Endodermal cell (in vitro differentiated cells): ENCODE results near the gene GALNT1. TPM values are rescaled to one million over a fixed set of nuclear protein-coding genes. Genes with fewer than 3 reads are reported as not detected.

Source experiments
- DNase-seq: peaks from one replicate; pipeline ENCODE4 v3.0.0-alpha.2; 2017
- H3K27ac ChIP-seq: 2 replicates; pipeline ENCODE4 v1.5.1; 2013; ENCODE audit warnings: mild to moderate bottlenecking, low read depth, low read length, moderate library complexity
- H3K27me3 ChIP-seq: 2 replicates; pipeline ENCODE4 v1.6.1; 2013; ENCODE audit warnings: mild to moderate bottlenecking, low read length, moderate library complexity; ENCODE audit not compliant: insufficient read depth, control insufficient read depth, poor library complexity, severe bottlenecking
- H3K36me3 ChIP-seq: 2 replicates; pipeline ENCODE4 v1.7.0; 2013; ENCODE audit warnings: mild to moderate bottlenecking, low read length, moderate library complexity; ENCODE audit not compliant: control insufficient read depth, insufficient read depth
- H3K4me1 ChIP-seq: one replicate; pipeline ENCODE4 v1.7.0; 2013; ENCODE audit warnings: low read length; ENCODE audit not compliant: control insufficient read depth, insufficient read depth
- H3K4me3 ChIP-seq: 2 replicates; pipeline ENCODE4 v1.5.1; 2013; ENCODE audit warnings: mild to moderate bottlenecking, low read length, moderate library complexity
- H3K9ac ChIP-seq: 2 replicates; pipeline ENCODE4 v1.6.1; 2013; ENCODE audit warnings: mild to moderate bottlenecking, low read length, moderate library complexity; ENCODE audit not compliant: poor library complexity, severe bottlenecking; ENCODE audit errors: extremely low read depth
- H3K9me3 ChIP-seq: 2 replicates; pipeline ENCODE4 v1.6.1; 2013; ENCODE audit warnings: mild to moderate bottlenecking, low read length, moderate library complexity; ENCODE audit not compliant: control insufficient read depth
- H3K27ac Mint-ChIP-seq: 2 replicates; pipeline ENCODE4 v1.8.0; 2020; ENCODE audit warnings: mixed read lengths
- H3K27me3 Mint-ChIP-seq: 2 replicates; pipeline ENCODE4 v1.8.0; 2021; ENCODE audit warnings: mild to moderate bottlenecking, mixed read lengths; ENCODE audit not compliant: insufficient read depth
- H3K36me3 Mint-ChIP-seq: 2 replicates; pipeline ENCODE4 v1.8.0; 2020; ENCODE audit warnings: low read depth, mixed read lengths
- H3K4me1 Mint-ChIP-seq: 2 replicates; pipeline ENCODE4 v1.8.0; 2020; ENCODE audit warnings: mixed read lengths
- H3K4me3 Mint-ChIP-seq: 2 replicates; pipeline ENCODE4 v1.8.0; 2020; ENCODE audit warnings: mild to moderate bottlenecking, moderate library complexity, mixed read lengths
- H3K9me3 Mint-ChIP-seq: 2 replicates; pipeline ENCODE4 v1.8.0; 2020; ENCODE audit warnings: mild to moderate bottlenecking, mixed read lengths
- CTCF ChIP-seq: fragments of 200-600 bp; sonication (generic); conservative IDR thresholded peaks from 2 replicates; pipeline ENCODE4 v1.5.0; 2021; ENCODE audit warnings: antibody characterized with exemption, mild to moderate bottlenecking
- WGBS, 2 experiments: methylation state at CpG; one replicate each; pipeline versions ENCODE4 v1.1.5 to v1.1.7; 2013; ENCODE audit warnings: missing lambda C conversion rate in 2 of 2, mixed read lengths in 1 of 2; ENCODE audit not compliant: insufficient coverage in 1 of 2, insufficient read length in 1 of 2; 5-methylcytosine and 5-hydroxymethylcytosine counted together
- total RNA-seq, 2 donors: library from RNA; stranded (reverse); fragmentation: NEBNext Ultra II Directional in 1 of 2; extraction: Animal tissue kit (Norgen Biotek cat#: 25700) in 1 of 2; gene quantifications; 2 replicates in 1 of 2; 3 replicates in 1 of 2; pipeline ENCODE4 v1.2.1, GENCODE V29; 2021

Gene GALNT1
- total RNA-seq, 2 donors from 2014 or later: 82.5 to 102 TPM

DNA sequence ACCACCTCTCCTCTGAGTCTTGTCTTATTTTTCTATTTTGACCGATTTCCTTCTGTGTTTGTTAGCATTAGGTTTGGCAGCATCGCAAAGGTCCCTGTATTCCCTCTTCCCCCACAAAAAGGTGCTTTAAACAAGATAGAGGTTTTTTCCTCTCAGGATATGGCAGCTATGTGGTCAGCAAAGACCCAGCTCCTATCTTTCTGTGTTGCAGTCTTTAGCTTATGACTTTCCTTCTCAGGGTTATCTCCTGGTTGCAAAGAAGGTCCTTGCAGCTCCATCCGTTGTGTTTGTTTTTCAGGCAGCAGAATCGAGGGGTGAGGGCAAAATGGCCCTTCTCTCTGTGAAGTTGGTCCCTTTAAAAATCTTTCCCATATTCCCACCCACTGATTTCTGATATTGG, 38.4 kb downstream of the GALNT1 start:
- no peaks in the 10 kb centered on the region for H3K27me3 Mint-ChIP-seq
- no peak overlapping the region for H3K27ac Mint-ChIP-seq
- peaks cover 7% of the 10 kb centered on the region for H3K4me1 Mint-ChIP-seq
- Histone ChIP-seq H3K4me1 (no peaks in the 10 kb centered on the region), H3K27ac (no peak overlapping the region), H3K9me3 (peaks cover 9% of the 10 kb centered on the region), H3K36me3 (no peaks in the 10 kb centered on the region), H3K9ac (no peak overlapping the region), H3K27me3 (no peaks in the 10 kb centered on the region), H3K4me3 (no peak overlapping the region)
- 85 to 90% methylated on average over 2 to 4 of the region's 4 CpGs for WGBS, 2 experiments
- H3K9me3 Mint-ChIP-seq: peaks cover 5% of the 10 kb centered on the region
- DNase-seq: no peak
- TF ChIP-seq CTCF: no peak
- no peak overlapping the region for H3K4me3 Mint-ChIP-seq
- peaks cover 10% of the 10 kb centered on the region for H3K36me3 Mint-ChIP-seq

DNA sequence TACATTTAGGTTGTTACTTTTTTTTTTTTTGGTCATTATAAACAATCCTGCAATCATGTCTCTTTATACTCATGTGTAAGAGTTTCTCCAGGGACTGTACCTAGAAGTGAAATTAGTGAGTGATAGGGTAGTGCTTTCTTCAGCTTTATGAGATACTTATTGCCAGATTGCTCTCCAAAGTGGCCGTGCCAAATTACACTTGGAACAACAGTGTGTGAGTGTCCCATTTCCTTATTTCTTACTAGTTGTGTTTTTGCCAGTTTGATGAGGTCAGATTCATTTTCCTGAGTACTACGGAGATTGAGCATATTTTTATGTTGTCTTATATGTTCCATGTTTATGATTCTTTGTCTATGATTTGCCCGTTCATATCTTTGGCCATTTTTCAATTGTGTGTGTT, 39.2 kb downstream of the GALNT1 start:
- Mint-ChIP-seq H3K4me3 (no peak overlapping the region), H3K4me1 (no peaks in the 10 kb centered on the region)
- 92 to 100% methylated on average over 1 to 3 of the region's 3 CpGs for WGBS, 2 experiments

DNA sequence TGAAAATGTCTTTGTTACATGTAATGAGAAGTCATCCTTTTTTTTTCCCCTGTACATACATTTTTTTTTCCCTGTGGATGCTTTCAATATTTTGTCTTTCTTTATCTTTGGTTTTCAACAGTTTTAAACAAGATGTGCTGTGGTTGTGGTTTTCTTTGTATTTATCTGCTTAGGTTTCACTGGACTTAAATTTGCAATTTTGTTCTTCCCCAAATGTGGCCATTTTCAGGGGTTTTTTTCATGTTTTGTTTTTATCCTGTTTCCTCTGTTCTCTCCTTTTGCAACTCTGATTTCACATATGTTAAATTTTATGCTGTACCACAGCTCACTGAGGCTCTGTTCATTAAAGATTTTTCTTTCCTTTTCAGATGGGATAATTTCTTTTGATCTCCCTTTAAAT, 41.7 kb downstream of the GALNT1 start:
- Histone ChIP-seq H3K36me3 (peaks cover 10% of the 10 kb centered on the region), H3K27me3 (no peaks in the 10 kb centered on the region), H3K4me1 (no peaks in the 10 kb centered on the region), H3K4me3 (no peak overlapping the region), H3K9me3 (peaks cover 39% of the 10 kb centered on the region), H3K9ac (no peak overlapping the region), H3K27ac (no peak overlapping the region)
- no peak for DNase-seq
- H3K9me3 Mint-ChIP-seq: peaks cover 37% of the 10 kb centered on the region
- H3K27me3 Mint-ChIP-seq: no peaks in the 10 kb centered on the region
- H3K36me3 Mint-ChIP-seq: peaks cover 41% of the 10 kb centered on the region
- TF ChIP-seq CTCF: no peak
- no peak overlapping the region for H3K27ac Mint-ChIP-seq
- H3K4me1 Mint-ChIP-seq: no peaks in the 10 kb centered on the region
- no peak overlapping the region for H3K4me3 Mint-ChIP-seq

More for the DNA sequence above, 39.2 kb downstream of the GALNT1 start:
- no peaks in the 10 kb centered on the region for H3K36me3 ChIP-seq
- H3K9me3 ChIP-seq: peaks cover 17% of the 10 kb centered on the region
- H3K9ac ChIP-seq: no peak overlapping the region
- H3K27ac Mint-ChIP-seq: no peak overlapping the region
- no peak for DNase-seq
- peaks cover 13% of the 10 kb centered on the region for H3K9me3 Mint-ChIP-seq
- no peaks in the 10 kb centered on the region for H3K27me3 Mint-ChIP-seq
- no peak for TF ChIP-seq CTCF
- no peak overlapping the region for H3K27ac ChIP-seq
- no peaks in the 10 kb centered on the region for H3K27me3 ChIP-seq
- H3K4me1 ChIP-seq: no peaks in the 10 kb centered on the region
- H3K4me3 ChIP-seq: no peak overlapping the region
- H3K36me3 Mint-ChIP-seq: peaks cover 18% of the 10 kb centered on the region
